GM12878 (cell line): ENCODE measurements around the gene SPRED2. TPM values are rescaled to one million over a fixed set of nuclear protein-coding genes. Genes with fewer than 3 reads are reported as not detected.

Experiments used
- BCL3 ChIP-seq: IDR thresholded peaks from 2 replicates; pipeline ENCODE4 v1.6.1; 2011; ENCODE audit warnings: borderline replicate concordance, low read depth, mild to moderate bottlenecking, moderate library complexity, low read length; ENCODE audit not compliant: insufficient read depth, poor library complexity, severe bottlenecking
- CBX5 ChIP-seq: sonication (generic); IDR thresholded peaks from 2 replicates; pipeline ENCODE4 v1.6.1; 2016; ENCODE audit warnings: low read depth, moderate library complexity, mild to moderate bottlenecking, inconsistent platforms
- FOXM1 ChIP-seq: IDR thresholded peaks from 2 replicates; pipeline ENCODE4 v1.6.1; 2012; ENCODE audit warnings: low read depth, mild to moderate bottlenecking, inconsistent platforms, low read length, moderate library complexity
- HCFC1 ChIP-seq: fragments of 150-350 bp; IDR thresholded peaks from 2 replicates; pipeline ENCODE4 v1.6.1; 2014; ENCODE audit warnings: low read length
- HDGF ChIP-seq: fragments of 450-650 bp; IDR thresholded peaks from 2 replicates; pipeline ENCODE4 v1.6.1; 2016; ENCODE audit warnings: antibody characterized with exemption
- IRF3 ChIP-seq: fragments of 450-650 bp; IDR thresholded peaks from 2 replicates; pipeline ENCODE4 v1.6.1; 2014; ENCODE audit warnings: mild to moderate bottlenecking
- MTA3 ChIP-seq: IDR thresholded peaks from 2 replicates; pipeline ENCODE4 v1.6.1; 2012; ENCODE audit warnings: low read length, inconsistent platforms, borderline replicate concordance
- NFIC ChIP-seq: IDR thresholded peaks from 2 replicates; pipeline ENCODE4 v1.6.1; 2012; ENCODE audit warnings: low read depth, mild to moderate bottlenecking, inconsistent platforms, low read length, moderate library complexity
- NFYA ChIP-seq: IDR thresholded peaks from 2 replicates; pipeline ENCODE4 v1.6.1; 2011; ENCODE audit warnings: low read depth, mild to moderate bottlenecking, low read length, improper control_type of control experiment, borderline replicate concordance
- POLR2AphosphoS2 ChIP-seq: IDR thresholded peaks from 2 replicates; pipeline ENCODE4 v1.6.1; 2011; ENCODE audit warnings: low read depth, mild to moderate bottlenecking, low read length, improper control_type of control experiment, moderate library complexity
- RB1 ChIP-seq: fragments of 450-650 bp; formaldehyde crosslinking; IDR thresholded peaks from 2 replicates; pipeline ENCODE4 v1.6.1; 2017; ENCODE audit warnings: mild to moderate bottlenecking, borderline replicate concordance
- RUNX3 ChIP-seq: IDR thresholded peaks from 2 replicates; pipeline ENCODE4 v1.6.1; 2012; ENCODE audit warnings: low read length, inconsistent platforms
- SIN3A ChIP-seq: IDR thresholded peaks from 2 replicates; pipeline ENCODE4 v1.6.1; 2012; ENCODE audit warnings: low read depth, low read length, improper control_type of control experiment
- SP1 ChIP-seq: IDR thresholded peaks from one replicate; pipeline ENCODE4 v1.6.1; 2011; ENCODE audit warnings: low read depth, low read length
- SPI1 ChIP-seq: IDR thresholded peaks from 2 replicates; pipeline ENCODE4 v1.6.1; 2011; ENCODE audit warnings: low read depth, mild to moderate bottlenecking, low read length, moderate library complexity, borderline replicate concordance; ENCODE audit not compliant: insufficient read depth
- SUZ12 ChIP-seq: fragments of 200-600 bp; sonication (generic); IDR thresholded peaks from one replicate; pipeline ENCODE4 v1.6.1; 2018; ENCODE audit warnings: antibody characterized with exemption, mild to moderate bottlenecking; ENCODE audit not compliant: unreplicated experiment
- TARDBP ChIP-seq: IDR thresholded peaks from 2 replicates; pipeline ENCODE4 v1.6.1; 2016; ENCODE audit warnings: borderline replicate concordance
- USF2 ChIP-seq: IDR thresholded peaks from 2 replicates; pipeline ENCODE4 v1.6.1; 2011; ENCODE audit warnings: low read depth, low read length, improper control_type of control experiment, borderline replicate concordance
- WRNIP1 ChIP-seq: IDR thresholded peaks from 2 replicates; pipeline ENCODE4 v1.6.1; 2011; ENCODE audit warnings: low read depth, low read length, improper control_type of control experiment, borderline replicate concordance
- ZBTB4 ChIP-seq: fragments of 450-650 bp; formaldehyde crosslinking; IDR thresholded peaks from 2 replicates; pipeline ENCODE4 v1.4.0; 2022; ENCODE audit warnings: mild to moderate bottlenecking, moderate library complexity
- ZNF217 ChIP-seq: fragments of 450-650 bp; IDR thresholded peaks from 2 replicates; pipeline ENCODE4 v1.6.1; 2017; ENCODE audit warnings: antibody characterized with exemption, mild to moderate bottlenecking
- ZSCAN29 ChIP-seq: fragments of 450-650 bp; IDR thresholded peaks from 2 replicates; pipeline ENCODE4 v1.6.1; 2017; ENCODE audit warnings: mild to moderate bottlenecking, moderate library complexity
- polyA plus RNA-seq, 11 experiments: library from polyadenylated mRNA; depleted of rRNA in 4 of 11; unstranded in 6 of 11; stranded (reverse) in 5 of 11; fragments of >200 nt; fragmentation: Nextera tagmentation in 4 of 11; fragmentation: Illumina TruSeq in 1 of 11; extraction: Ambion mirVana in 4 of 11; extraction: Trizol in 1 of 11; gene quantifications; 1 replicate in 1 of 11; 2 replicates in 10 of 11; pipeline versions ENCODE4 v1.2.1 to v1.2.3, GENCODE V29; 2011 to 2016; ENCODE audit warnings: inconsistent platforms in 2 of 11, missing spikeins in 2 of 11, low read depth in 1 of 11
- total RNA-seq, 4 experiments: library from RNA; depleted of rRNA in 3 of 4; stranded (reverse); fragments of >200 nt in 3 of 4; fragmentation: Illumina TruSeq in 1 of 4; extraction: Trizol in 1 of 4; gene quantifications; 2 replicates each; pipeline versions ENCODE4 v1.2.1 to v1.2.3, GENCODE V29; 2013 to 2021

SPRED2 gene
- total and polyA plus RNA-seq, 10 of the 15 experiments (the other 5 are each of a cell fraction or from before 2014, with no cell fraction given): 3.0 to 23.9 (median 9.7) TPM

GRCh38 chr2:65366595-65367125 is 65.7 kb downstream of the SPRED2 start (continued):
- TF ChIP-seq USF2 (no peak), ZNF217 (no peak), RUNX3 (peak; percentile 71), IRF3 (no peak), TARDBP (no peak), MTA3 (no peak), POLR2AphosphoS2 (no peak), HDGF (no peak), SIN3A (no peak), ZBTB4 (CRISPR knock-in tag) (no peak), RB1 (no peak), SP1 (no peak), ZSCAN29 (no peak), SUZ12 (no peak), FOXM1 (peak; percentile 60; the same call in 1 of the 2 replicates), SPI1 (no peak), NFYA (no peak), NFIC (peak; percentile 57; the same call in 1 of the 2 replicates), HCFC1 (no peak), BCL3 (peak; percentile 44), WRNIP1 (no peak), CBX5 (no peak)
